Stimulated activated CD4-positive, alpha-beta T cell treated with anti-CD3 and anti-CD28 coated beads, TNF-alpha, amount 100 ng/mL, for 24 hours (primary cell): Measurements from ENCODE around the gene KATNB1.
"Not testable (repeated sequence)": the region's sequence is repeated elsewhere in the genome, so short reads cannot be mapped to it uniquely, and the experiment has no call there.

Source experiments
- DNase-seq, 3 experiments: peaks; one replicate each; pipeline ENCODE4 v3.0.0-alpha.2; 2020; ENCODE audit warnings: low read depth in 3 of 3

KATNB1 gene

DNA sequence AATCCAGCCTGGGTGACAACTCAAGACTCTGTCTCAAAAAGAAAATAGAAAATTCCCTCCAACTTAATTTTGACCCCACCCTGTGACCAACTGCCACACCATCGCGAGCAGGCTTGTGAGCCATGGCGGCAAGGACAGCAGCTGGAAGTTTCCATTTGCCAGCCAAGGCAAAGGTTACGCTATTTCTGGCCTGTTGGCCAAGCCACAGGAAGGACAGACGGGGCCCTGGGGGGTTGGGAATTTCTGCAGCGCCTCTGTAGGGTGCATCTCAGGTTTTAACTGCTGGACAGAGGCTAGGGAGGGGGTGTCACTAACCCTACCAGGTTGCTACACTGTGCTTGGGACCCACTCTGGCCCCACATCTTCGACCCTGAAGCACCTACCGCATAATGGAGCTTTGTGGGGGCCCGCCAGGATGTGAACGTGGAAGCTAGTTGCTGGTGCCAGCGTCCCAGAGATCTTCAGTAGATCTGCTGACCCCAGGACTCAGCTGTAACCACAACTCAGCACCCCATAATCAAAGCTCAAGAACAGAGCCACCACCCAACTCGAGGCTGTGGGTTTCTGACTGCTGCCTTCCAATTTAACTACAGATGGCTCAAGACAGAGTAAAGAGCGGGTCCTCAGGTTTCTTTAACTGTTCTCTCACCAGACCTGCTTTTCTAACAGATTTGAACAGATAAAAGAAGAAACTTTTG lies 55.8 kb downstream of the KATNB1 start:
- DNase-seq, result no peak

DNA sequence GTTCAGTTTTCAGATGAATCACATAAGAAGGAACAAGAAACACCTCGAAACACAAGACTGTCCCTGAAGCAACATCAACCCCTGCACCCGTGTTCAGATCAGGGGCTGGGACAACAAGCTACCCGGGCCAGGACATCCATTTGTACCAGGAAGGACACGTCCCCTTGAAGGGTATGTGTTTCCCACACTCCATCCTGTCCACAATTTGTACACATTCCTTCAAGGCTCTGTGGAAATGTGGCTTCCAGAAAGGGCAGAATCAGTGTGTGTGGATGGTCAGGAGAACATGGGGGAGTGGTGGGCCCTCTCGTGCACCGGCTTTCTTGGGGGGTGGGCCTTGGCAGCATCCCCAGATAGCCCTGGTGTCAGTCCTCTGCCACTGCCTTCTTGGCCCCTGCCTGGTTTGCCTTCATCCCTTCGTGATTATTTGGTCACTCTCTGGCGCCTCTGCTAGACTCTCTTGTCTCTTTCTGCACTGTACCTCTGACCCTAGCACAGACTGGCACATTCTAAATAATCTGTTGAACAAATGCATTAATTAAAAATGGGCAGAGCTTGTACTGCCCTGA lies 56.4 kb downstream of the KATNB1 start:
- DNase-seq, result no peak

DNA sequence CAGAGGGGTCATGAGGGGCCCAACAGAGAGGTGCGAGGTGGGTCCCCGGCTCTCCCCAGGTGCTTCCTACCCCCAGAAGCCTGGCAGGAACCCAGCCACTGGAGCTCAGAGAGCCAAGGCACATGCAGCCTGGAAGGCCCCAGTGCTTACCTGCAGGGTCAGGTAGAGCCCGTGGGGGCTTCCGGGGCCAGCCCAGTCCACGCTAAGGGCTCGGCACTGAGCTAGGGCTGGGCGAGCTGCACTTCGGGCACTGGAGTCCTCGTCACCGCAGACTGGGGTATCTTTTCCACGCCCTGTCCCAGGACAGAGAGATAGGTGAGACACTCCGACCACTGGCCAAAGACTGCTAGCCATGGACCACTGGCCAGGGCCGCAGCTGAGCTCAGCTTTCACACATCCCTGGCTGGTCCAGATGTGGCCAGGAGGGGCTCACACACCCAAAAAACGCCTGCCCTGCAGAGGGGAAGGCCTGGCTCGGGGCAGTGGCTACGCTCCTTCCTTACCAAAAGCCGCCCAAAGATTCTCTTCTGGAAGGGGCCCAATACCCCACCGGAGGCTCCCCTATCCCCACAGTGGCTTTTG lies 59.4 kb downstream of the KATNB1 start:
- no peak for DNase-seq

DNA sequence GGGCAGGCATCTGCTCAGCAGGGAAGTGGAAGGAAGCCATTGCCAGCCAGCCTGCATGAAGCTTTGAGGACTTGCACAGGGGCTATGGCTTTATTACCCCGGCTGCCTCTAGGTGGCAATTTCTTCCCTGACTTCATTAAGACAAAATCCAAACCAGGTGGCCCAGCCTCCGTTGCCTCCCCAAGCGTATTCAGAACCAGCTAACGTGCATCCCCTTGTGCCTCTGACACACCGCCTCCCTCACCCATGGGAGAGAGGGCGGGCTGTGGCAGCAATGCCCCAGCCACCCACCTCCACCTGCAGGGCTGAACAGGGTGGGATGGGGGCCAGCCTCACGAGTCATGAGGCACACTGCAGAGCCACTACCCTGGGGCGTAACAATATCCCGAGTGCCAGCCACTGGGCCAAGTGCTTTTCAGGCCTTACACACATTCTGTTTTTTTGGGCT lies 59.9 kb downstream of the KATNB1 start:
- DNase-seq, result peak in 1 of 3 experiments; percentile 23

DNA sequence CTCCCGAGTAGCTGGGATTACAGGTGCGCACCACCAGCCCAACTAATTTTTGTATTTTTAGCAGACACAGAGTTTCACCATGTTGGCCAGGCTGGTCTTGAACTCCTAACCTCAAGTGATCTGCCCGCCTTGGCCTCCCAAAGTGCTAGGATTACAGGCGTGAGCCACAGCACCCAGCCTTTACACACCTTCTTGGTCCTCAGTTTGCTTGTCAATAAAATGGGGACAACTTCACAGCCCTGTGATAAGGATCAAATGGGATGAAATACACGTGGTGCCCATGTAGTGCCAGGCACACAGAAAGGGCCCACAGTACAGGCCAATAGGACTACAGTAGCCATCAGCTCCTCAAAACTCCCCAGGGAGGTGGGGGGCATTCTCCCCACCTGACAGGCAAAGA lies 60.4 kb downstream of the KATNB1 start:
- DNase-seq, result not testable (repeated sequence)

DNA sequence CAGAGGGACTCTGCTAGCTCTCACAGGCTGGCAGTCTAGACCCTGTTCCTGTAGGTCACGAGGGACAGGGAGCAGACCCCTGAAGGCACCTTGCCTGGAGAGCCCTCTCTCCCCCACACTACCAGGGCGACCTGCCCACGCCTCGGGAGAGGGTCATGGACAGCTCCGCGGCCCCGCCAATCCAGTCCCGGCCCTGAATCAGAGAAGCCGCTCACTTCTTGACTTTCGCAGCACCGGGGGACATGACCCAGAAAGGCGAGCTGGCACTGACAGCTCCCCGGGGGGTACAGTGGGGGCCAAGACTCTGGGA lies 61.6 kb downstream of the KATNB1 start:
- DNase-seq, result no peak

DNA sequence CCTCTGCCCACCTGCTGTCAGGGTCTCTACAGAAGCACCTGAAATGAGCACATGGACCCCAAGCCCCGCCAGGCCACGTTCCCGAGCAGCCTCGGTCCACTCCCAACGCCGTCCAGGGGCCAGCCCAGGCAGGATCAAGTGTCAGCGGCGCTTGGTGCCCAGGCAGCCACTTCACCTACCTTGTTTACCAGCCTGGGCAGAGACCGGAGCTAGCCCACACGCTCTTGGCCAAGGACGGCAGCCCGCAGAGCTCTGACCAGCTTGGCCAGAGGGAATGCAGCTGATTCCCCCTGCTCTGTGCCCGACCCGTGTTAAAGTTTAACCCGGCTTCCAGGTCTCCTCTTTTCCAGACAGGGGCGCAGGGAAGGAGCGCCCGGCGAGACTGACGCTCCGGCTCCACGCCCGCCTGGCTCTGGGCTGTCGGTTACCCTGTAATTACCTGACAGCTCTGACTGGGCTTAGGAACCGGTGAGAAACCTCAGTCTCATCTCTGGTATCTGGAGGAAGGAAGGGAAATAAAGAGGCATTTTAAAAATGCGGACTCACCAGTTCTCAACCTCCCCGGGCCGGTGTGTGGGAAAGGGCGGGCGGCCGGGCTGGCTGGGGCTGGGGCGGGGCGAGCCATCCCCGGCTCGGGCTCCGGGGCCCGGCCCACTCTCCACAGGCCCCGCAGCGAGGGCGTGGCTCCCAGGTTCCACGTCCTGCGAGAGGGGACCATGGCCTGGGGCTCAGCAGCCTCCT lies 62.1 kb downstream of the KATNB1 start:
- no peak for DNase-seq

DNA sequence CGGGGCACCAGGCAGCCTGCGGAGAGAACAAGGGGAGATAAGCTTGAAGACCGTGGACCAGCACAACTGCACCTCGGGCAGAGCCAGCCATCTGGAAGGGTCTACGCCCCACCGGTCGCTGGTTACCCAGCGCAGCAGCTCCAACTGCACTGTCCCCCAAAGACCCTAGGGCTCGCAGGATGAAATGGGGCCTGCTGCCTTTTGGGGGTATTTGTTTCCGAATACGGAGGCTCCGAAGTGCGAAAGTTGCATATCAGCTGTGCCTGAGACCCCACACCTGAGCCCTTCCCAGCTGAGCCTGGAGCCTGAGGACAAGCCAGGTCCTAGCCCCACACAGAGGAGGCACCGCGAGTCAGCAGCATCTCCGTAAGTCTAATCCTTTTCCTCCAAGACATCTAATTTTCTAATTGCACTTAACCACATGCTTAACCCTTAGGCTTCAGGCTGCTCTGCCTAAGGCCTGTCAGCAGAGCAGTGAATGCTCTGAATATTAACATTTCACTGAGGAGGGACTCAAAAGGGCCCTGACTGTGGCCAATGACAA lies 62.8 kb downstream of the KATNB1 start:
- DNase-seq, result no peak

DNA sequence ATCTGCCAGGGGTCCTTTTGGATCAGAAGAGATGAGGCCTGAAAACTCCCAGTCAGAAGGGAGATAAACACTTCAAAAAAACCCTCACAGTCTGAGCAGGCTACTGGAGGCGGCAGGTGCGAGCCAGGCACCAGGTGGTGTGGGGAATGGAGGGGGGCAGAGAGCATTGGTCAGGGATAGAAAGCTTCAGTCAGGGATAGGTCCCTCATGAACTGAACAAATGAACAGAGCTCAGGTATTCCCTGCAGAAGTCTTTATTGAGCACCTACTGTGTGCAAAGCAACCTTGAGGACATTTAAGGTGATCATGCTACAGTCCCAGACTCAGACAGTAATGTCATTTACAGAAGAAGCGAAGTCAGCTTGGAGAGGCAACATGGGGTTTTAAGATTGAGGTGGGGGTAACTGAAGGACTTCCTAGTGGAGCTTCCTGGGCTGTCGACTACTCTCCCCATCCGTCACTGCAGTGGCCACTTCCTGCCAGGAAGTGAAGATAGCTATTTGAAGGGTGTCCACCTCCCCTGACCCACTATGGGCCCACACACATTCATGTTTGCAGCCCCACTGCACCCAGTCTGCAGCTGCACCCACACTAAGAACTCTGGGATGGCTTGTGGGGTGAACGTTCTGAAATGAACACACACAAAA lies 63.5 kb downstream of the KATNB1 start:
- DNase-seq, result no peak

DNA sequence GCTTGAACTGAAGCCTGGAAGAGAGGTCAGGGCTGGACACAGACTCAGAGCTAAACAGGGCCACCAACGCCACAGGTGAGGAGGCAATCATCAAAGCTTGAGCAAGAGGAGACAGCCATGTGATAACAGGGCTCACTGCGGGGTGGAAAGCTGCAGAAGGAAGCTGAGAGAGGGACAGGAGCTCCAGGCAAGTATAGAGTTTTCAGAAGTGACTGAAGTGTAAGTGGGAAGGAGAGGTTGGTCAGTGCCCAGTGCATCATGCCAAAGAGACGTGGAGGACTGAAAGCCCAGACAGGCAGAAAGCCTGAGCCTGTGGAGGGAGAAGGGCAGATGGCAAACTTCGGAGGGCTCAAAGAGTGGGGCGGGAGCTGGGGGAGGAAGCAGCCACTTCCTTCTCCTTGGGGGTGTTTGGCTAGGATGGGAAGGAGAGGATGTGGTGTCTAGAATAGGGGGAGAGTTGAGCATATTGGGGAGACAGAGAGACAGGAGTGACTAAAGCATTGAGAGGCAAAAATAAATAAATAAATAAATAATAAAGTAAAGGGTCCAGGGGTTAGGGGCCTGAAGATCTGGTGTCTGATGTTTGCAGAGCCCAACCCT lies 64.1 kb downstream of the KATNB1 start:
- DNase-seq, result no peak

DNA sequence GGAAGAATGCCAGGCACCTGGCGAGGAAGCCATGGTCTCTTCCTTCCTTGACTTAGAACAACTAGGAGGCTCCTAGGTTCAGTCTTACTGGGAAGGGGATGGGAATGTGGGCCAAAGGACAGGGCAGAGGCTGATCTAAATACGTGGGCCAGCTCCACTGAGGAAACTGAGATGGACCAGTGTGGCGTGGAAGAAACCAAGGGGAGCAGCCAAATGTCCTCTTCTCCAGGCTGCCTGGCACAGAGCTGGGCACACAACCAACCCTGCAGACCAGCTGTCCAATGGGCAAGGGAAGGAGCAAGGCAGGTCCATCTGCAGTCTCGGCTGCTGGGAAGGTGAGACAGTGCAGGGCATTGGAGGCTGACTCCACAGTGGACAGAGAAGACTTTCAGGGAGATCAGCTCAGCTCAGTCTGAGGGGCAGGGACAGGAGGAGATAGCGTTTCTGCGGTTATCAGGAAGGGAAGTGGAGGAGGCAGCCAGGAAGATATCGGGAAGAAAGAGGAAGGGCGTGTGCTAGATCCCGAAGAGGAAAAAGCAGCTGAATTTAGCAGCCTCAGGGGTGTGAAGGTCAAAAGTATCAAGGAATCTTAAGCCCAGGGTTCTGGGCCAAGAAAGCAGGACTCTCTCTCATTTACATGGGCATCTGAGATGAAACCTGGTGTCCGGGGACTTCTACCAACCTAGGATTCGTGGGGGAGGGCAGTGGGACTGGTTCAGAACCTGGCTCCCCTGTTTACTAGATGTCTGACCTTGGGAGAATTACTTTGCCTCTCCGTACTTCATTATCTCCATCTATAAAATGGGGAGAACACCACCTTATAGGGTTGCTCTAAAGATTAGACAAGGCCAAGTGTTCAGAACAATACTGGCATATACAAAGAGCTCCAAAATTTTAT lies 64.9 kb downstream of the KATNB1 start:
- DNase-seq, result no peak

DNA sequence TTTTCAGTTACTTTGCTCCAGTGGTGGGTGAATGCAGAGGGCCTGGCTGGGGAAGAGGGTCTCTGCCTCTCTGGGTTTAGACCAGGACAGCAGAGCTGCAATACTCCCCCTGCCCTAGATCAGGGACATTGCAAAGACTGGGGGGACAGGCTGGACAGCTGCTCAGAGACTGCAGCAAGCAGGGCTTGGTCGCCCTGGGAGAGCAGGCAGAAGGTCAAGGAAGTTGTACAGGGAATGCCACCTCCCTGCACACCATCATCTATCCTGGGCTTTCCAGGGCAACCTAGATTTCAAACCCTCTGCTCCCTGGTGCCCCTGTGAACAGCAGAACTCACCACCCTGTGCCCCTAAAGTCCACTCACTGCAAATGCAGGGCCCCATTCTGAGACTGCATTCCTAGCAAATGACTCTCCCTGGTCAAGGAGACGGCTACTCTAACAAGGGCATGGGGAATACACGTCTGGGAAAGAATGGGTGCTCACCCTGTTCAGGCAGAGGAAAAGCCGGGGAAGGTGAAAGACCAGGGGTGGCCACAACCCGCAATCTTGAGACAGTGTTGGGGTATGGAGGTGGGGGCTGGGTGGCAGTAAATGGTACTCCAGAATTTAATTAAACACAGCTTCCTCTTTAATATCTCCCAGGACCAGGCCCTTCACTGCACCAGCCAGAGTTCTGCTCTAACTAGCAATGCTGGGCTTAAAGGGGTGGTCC lies 65.7 kb downstream of the KATNB1 start:
- no peak for DNase-seq

DNA sequence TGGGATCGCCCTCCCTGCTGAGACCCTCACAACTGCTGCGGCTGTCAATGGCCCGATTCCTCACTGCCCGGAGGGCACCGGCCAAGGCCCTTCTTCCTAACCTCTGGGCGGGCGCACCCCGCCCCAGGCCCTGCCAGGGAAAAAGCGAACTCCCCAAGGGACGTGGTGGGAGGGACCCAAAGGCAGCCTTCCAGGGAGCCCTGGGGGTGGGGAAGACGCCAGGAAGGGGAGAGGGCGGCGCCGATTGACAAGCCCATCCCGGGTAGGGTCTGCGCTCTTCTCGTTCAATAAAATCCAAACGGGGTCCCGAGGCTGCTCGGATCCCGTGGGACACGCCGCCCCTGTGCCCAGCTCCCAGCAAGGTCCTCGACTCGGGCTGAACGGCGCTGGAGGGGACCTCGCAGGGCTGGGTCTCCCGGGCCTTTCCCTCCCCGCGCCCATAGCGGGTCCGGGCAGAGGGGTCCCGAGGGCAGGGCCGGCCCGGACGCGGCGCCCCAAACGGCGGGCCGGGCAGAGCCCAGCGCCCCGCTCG lies 66.3 kb downstream of the KATNB1 start:
- no peak for DNase-seq

DNA sequence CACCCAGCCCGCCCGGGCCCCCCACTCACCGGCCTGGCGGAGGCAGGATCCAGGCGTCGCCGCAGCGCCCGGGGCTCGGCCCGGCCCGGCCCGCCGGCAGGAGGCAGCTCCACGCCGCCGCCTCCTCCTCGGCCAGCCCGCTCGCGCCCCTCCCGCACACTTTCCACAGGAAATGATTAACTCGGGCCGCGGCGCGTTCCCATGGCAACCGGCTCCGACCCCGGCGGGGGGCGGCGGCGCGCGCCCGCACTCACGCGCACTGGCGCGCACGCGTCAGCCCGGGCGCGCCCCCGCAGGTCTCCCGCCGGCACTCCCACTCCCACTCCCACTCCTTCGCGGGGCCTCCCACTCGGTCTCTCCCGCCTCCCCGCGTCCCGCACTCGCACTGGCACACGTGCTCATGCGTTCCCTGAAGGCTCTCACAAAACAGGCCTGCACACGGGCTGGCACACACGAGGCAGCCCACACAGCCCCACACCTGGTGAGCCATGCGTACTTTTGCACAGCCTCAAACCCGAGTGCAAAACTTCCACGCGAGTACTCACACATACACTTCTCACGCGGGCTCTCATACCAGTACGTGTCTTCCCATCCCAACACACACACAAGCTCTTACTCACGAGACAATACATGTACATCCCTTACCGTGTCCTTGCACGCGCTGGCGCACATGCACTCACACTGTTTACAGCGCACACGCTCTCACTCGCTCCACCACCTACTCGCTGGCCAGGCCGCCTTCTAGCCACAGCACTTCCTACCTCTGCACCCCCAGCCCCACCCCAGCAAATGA lies 67.0 kb downstream of the KATNB1 start, which contains the start of gene KIFC3:
TSS of gene KIFC3 (minus strand) at position 151 of the 793 bp plus-strand sequence. CDS start 4,248 bp downstream, outside the sequence.
- DNase-seq, result peak; percentile 31 to 69 (median 37)

DNA sequence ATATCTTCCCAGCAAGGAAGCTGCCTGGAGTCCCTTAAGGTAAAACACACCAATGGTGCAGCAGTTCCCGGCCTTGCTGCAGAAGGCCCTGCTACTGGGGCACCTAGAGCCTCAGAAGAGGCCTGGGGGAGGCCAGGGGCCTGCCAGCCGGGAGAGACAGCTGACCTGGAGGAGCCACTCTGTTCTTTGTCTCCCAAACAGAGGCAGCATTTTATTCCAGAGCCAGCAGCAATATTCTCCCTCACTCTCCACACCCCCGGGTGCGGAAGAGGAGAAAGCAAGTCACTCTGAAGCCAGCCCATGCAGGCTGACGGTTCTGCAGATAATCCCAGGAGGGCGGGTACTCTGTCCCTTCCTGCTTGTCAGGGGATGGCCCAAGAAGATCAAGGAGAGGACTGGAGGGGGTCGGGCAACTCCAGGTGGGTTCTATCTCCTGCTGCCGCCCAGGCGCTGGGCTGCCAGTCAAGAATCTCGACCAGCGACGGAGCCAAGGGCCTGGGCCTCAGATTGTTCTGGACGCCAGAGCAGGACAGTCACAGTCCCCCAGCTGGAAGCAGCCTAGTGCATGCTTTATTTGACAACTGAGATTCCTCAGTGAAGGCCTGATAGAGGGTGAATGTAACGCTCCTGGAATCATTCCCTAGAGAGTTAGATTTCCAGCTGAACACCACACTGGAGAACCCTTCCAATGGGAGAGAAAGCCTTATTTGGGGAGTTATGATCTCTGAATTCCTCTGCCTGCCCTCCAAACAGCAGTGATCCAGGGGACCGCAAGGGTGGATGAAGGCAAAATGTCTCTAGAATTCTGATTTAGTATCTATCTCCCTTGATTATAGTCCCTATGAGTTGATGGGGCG lies 67.8 kb downstream of the KATNB1 start:
- DNase-seq, result no peak

DNA sequence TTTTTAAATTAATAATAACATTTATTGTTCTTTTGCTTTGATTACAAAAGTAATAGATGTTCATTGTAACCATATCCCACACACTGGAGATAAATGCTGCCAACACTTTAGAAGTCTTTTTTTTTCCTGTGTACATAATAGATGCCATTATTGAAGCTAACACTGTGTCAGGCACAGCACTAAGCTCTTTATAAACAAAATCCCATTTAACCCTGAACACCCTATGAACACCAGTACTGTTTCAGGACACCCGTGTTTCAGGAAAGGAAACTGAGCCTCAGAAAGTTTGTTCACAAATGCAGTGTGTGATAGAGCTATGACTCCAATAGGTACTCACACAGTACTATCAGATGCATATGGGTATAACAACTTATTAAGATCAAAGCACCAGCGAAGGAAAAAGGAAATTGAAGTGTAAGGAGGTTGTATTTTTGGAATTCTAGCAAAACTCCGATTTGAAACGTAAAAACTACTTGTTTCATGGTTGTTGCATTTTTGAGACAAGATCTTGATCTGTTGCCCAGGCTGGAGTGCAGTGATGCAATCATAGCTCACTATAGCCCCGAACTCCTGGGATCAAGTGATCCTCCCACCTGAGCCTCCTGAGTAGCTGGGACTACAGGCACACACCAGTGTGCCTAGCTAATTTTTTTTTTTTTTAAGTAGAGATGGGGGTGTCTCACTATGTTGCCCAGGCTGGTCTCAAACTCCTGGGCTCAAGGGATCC lies 68.7 kb downstream of the KATNB1 start:
- DNase-seq, result no peak

DNA sequence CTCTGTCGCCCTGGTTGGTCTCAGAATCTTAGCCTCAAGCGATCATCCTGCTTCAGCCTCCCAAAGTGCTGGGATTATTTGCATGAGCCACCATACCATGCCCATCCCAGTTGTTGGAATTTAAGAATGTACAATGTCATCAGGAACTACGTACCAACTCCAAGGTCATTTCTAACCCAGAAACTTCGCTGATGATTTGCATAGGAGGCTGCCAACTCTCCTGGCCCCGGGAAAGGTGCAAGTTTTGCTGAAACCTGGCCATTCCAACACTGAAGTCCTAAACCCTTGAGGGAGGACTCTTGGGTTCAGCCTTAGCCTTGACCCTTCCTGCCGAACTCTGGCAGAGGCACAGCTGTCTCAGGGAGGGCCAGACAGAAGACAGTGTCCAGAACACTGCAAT lies 69.6 kb downstream of the KATNB1 start:
- no peak for DNase-seq
